Neural crest cell (in vitro differentiated cells): ENCODE data around the gene LMNA. TPM values are rescaled to one million over a fixed set of nuclear protein-coding genes. Genes with fewer than 3 reads are reported as not detected.
"Not testable (repeated sequence)": the region's sequence is repeated elsewhere in the genome, so short reads cannot be mapped to it uniquely, and the experiment has no call there.

Experiments
- DNase-seq: peaks from one replicate; pipeline ENCODE4 v3.0.0; 2021; ENCODE audit warnings: low read depth, mixed read lengths, low spot score
- H3K27ac Mint-ChIP-seq: one replicate; pipeline ENCODE4 v1.8.0; 2021; ENCODE audit warnings: mild to moderate bottlenecking, mixed read lengths; ENCODE audit not compliant: unreplicated experiment
- H3K27me3 Mint-ChIP-seq: 2 replicates; pipeline ENCODE4 v1.8.0; 2021; ENCODE audit warnings: low read depth, mild to moderate bottlenecking, mixed read lengths
- H3K36me3 Mint-ChIP-seq: 2 replicates; pipeline ENCODE4 v1.8.0; 2021; ENCODE audit warnings: low read depth, mild to moderate bottlenecking, mixed read lengths
- H3K4me1 Mint-ChIP-seq: 2 replicates; pipeline ENCODE4 v1.8.0; 2021; ENCODE audit warnings: mixed read lengths
- H3K4me3 Mint-ChIP-seq: one replicate; pipeline ENCODE4 v1.8.0; 2021; ENCODE audit warnings: mild to moderate bottlenecking, mixed read lengths
- H3K9me3 Mint-ChIP-seq: 2 replicates; pipeline ENCODE4 v1.8.0; 2021; ENCODE audit warnings: mixed read lengths
- CTCF ChIP-seq: fragments of 200-600 bp; sonication (generic); conservative IDR thresholded peaks from 2 replicates; pipeline ENCODE4 v1.5.0; 2021; ENCODE audit warnings: antibody characterized with exemption, mild to moderate bottlenecking
- total RNA-seq: library from RNA; stranded (reverse); gene quantifications from 2 replicates; pipeline ENCODE4 v1.2.1, GENCODE V29; 2021

Gene LMNA
- total RNA-seq, 1 donor from 2014 or later = 51.0 TPM

- H3K9me3 Mint-ChIP-seq = no peaks in the 10 kb centered on the region
- H3K27me3 Mint-ChIP-seq = peaks cover 14% of the 10 kb centered on the region
- TF ChIP-seq CTCF = no peak
- H3K27ac Mint-ChIP-seq = peak overlapping the region; percentile 76
- H3K4me1 Mint-ChIP-seq = peaks cover 58% of the 10 kb centered on the region
- DNase-seq = no peak
- peaks cover 9% of the 10 kb centered on the region for H3K36me3 Mint-ChIP-seq
- H3K4me3 Mint-ChIP-seq = peak overlapping the region; percentile 70
Observed at GRCh38 chr1:156070548-156070947, 44.0 kb upstream of the LMNA start.

DNA sequence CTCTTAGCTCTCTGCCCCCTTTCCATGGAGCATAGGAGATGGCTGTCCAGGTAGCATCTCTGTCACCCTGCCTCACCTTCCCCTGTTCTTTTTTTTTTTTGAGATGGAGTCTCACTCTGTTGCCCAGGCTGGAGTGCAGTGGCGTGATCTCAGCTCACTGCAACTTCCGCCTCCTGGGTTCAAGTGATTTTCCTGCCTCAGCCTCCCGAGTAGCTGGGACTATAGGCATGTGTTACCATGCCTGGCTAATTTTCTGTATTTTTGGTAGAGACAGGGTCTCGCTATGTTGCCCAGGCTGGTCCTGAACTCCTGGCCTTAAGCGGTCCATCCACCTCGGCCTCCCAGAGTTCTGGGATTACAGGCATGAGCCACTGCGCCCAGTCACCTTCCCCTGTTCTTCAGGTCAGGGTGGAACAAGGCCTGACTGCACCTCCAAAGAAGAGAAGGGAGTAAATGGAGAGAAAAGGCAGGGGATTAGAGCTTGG lies 43.1 kb upstream of the LMNA start:
- H3K27me3 Mint-ChIP-seq = peaks cover 12% of the 10 kb centered on the region
- not testable (repeated sequence) for H3K36me3 Mint-ChIP-seq, DNase-seq, H3K9me3 Mint-ChIP-seq, H3K27ac Mint-ChIP-seq
- peaks cover 62% of the 10 kb centered on the region for H3K4me1 Mint-ChIP-seq
- H3K4me3 Mint-ChIP-seq = peak overlapping the region; percentile 42

GRCh38 chr1:156072251-156072650 lies 42.3 kb upstream of the LMNA start:
- TF ChIP-seq CTCF = no peak
- peaks cover 66% of the 10 kb centered on the region for H3K4me1 Mint-ChIP-seq
- peak overlapping the region; percentile 62 for H3K27ac Mint-ChIP-seq
- H3K36me3 Mint-ChIP-seq = peaks cover 11% of the 10 kb centered on the region
- peaks cover 11% of the 10 kb centered on the region for H3K27me3 Mint-ChIP-seq
- H3K9me3 Mint-ChIP-seq = no peaks in the 10 kb centered on the region
- no peak for DNase-seq
- peak overlapping the region; percentile 42 for H3K4me3 Mint-ChIP-seq

DNA sequence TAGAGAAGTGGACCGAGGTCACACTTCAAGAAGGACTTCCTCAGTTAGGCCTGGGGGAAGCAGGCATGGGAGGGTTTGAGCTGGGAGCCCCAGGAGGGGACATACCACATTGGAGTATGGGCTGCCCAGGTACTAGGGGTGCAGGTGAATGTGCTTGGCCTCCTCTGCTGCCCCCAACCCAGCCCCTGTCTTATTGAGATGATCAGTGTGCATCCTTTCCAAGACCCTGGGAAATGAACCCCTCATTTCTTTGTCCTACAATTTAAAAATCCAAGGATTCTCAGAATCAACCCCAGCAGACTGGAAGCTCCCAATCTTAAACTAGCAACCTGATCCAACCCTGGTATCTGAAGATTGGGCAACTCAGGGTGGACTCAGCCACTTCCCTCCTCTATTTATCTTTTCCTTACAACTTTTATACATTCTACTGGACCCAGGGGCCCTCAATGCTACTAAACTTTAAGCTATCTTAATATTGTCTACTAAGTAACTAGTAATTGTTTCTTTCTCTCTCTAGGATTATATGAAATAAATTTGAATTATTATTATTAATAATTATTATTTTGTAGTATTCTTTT lies 41.3 kb upstream of the LMNA start:
- TF ChIP-seq CTCF = no peak
- DNase-seq = no peak
- peaks cover 76% of the 10 kb centered on the region for H3K4me1 Mint-ChIP-seq
- peaks cover 19% of the 10 kb centered on the region for H3K36me3 Mint-ChIP-seq
- H3K27ac Mint-ChIP-seq = peak overlapping the region; percentile 20
- peak overlapping the region; percentile 42 for H3K4me3 Mint-ChIP-seq
- H3K9me3 Mint-ChIP-seq = no peaks in the 10 kb centered on the region
- H3K27me3 Mint-ChIP-seq = peaks cover 11% of the 10 kb centered on the region

DNA sequence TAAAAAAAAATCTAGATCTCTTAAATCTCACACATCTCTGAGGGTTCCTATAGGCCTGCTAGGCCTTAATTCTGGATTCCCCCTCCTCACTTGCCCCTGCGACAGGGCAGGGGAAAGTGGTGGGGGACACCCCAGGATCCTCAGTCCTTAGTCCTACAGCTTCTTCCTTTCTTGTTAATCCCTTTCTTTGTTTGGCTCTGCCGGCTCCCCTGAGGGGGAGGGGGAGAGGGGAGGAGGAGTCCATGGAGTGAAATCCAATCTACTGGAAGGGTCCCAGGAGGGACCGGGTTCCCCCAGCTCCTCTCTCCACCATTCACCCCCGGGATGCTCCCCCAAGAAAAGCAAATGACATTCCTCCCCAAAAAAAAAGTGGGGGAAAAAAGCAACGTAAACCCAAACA lies 40.8 kb upstream of the LMNA start:
- peak overlapping the region; percentile 70 for H3K4me3 Mint-ChIP-seq
- peaks cover 81% of the 10 kb centered on the region for H3K4me1 Mint-ChIP-seq

More for the DNA sequence above, 40.8 kb upstream of the LMNA start:
- peak overlapping the region; percentile 98 for H3K27ac Mint-ChIP-seq
- H3K9me3 Mint-ChIP-seq = no peaks in the 10 kb centered on the region
- peaks cover 11% of the 10 kb centered on the region for H3K27me3 Mint-ChIP-seq
- H3K36me3 Mint-ChIP-seq = peaks cover 22% of the 10 kb centered on the region
- no peak for TF ChIP-seq CTCF
- no peak for DNase-seq
